SK-N-MC (cell line): Measurements from ENCODE around the gene MYBBP1A.

Source experiments
- DNase-seq: peaks from one replicate; pipeline ENCODE4 v3.0.0-alpha.2; 2011; ENCODE audit warnings: low read depth, low spot score
- H3K27ac ChIP-seq: fragments of 200-600 bp; sonication (generic); 2 replicates; pipeline ENCODE4 v1.5.1; 2016; ENCODE audit warnings: mixed run types
- H3K36me3 ChIP-seq: fragments of 200-600 bp; sonication (generic); 2 replicates; pipeline ENCODE4 v1.6.1; 2017; ENCODE audit warnings: antibody characterized with exemption, low read length, mixed read lengths; ENCODE audit not compliant: insufficient read depth
- H3K4me3 ChIP-seq: fragments of 200-600 bp; sonication (generic); 2 replicates; pipeline ENCODE4 v1.5.1; 2016
- H3K9ac ChIP-seq: fragments of 200-600 bp; sonication (generic); 2 replicates; pipeline ENCODE4 v1.8.0; 2017; ENCODE audit warnings: mixed run types, mixed read lengths; ENCODE audit not compliant: insufficient read length
- H3K9me3 ChIP-seq: fragments of 200-600 bp; sonication (generic); 2 replicates; pipeline ENCODE4 v1.6.1; 2017; ENCODE audit warnings: low read depth, mild to moderate bottlenecking, antibody characterized with exemption, low read length, moderate library complexity, mixed read lengths
- EZH2 ChIP-seq: fragments of 200-600 bp; sonication (generic); IDR thresholded peaks from one replicate; pipeline ENCODE4 v1.6.1; 2017; ENCODE audit warnings: antibody characterized with exemption
- FOXP2 ChIP-seq: optimal IDR thresholded peaks from 2 replicates; pipeline ENCODE3; 2011; ENCODE audit warnings: mild to moderate bottlenecking, moderate library complexity; ENCODE audit not compliant: insufficient read depth; ENCODE audit errors: extremely low read length, control extremely low read depth
- POLR2AphosphoS5 ChIP-seq: IDR thresholded peaks from 2 replicates; pipeline ENCODE4 v1.6.1; 2012; ENCODE audit warnings: mild to moderate bottlenecking, low read depth, low read length, borderline replicate concordance

The MYBBP1A gene

DNA sequence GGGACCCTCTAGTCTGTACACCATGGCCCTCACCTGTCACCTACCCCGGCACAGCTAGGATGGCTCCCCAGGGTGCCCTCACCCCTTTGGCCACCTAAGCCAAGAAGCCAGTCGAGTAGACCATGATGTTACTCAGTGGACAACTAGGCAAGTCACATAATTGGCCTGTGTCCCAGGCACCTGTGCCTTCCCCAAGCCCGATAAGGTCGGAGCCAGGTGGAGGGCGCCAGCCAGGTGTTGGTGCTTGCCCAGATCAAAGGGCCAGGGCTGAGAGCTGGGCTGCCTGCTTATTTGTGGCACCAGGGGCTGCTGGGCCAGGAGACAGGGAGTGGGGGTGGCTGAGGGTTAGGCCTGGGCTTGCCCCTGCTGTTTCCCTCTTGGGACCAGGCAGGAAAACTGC lies 39.7 kb downstream of the MYBBP1A start:
- H3K36me3 ChIP-seq = no peaks in the 10 kb centered on the region
- no peak overlapping the region for H3K9ac ChIP-seq
- no peaks in the 10 kb centered on the region for H3K9me3 ChIP-seq
- H3K27ac ChIP-seq = no peak overlapping the region
- H3K4me3 ChIP-seq = no peak overlapping the region
- TF ChIP-seq FOXP2 (no peak), POLR2AphosphoS5 (no peak), EZH2 (no peak)
- DNase-seq = no peak

DNA sequence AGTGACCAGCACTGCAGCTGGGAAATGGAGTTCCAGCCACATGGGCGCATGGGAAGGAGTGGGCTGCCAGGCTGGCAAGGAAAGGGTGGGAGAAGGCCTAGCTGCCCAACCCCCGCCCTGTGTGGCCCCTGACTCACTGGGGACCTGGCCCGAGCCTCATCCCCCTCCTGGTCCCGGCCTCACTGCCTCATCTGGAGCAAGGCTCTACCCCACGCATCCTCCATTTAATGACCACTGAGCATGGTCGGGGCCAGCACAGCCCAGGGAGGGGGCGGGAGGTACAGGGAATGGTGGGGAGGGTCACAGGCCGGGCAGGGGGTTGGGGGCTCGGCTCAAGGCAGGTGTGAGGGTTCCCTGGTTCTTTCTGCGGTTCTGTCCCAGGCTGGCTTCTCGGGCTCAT lies 40.4 kb downstream of the MYBBP1A start:
- Histone ChIP-seq H3K9me3 (no peaks in the 10 kb centered on the region), H3K4me3 (no peak overlapping the region), H3K36me3 (no peaks in the 10 kb centered on the region), H3K27ac (no peak overlapping the region), H3K9ac (no peak overlapping the region)
- TF ChIP-seq EZH2 (no peak), FOXP2 (no peak), POLR2AphosphoS5 (no peak)
- DNase-seq = no peak

DNA sequence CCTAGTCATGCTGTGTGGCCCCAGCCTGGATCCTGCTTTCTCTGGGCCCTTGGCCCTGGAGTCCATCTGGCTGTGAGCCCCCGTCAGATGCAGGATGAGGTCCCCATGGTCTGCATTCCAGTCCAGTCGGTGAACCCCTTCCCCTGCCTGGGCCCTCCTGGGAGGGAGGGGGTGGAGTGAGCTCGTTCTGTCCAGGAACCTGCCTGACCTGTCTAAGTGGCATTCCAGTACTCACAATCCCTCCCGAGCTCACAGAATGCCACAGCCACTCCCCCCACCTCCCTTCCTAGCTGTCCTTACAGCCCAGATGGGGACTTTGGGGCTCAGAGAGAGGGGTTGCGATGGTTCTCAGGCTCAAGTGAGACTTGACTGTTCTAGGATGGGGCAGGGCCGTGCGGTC lies 41.0 kb downstream of the MYBBP1A start:
- Histone ChIP-seq H3K9me3 (no peaks in the 10 kb centered on the region), H3K27ac (no peak overlapping the region), H3K4me3 (no peak overlapping the region), H3K9ac (no peak overlapping the region), H3K36me3 (no peaks in the 10 kb centered on the region)
- DNase-seq = no peak
- TF ChIP-seq POLR2AphosphoS5 (no peak), EZH2 (no peak), FOXP2 (no peak)

DNA sequence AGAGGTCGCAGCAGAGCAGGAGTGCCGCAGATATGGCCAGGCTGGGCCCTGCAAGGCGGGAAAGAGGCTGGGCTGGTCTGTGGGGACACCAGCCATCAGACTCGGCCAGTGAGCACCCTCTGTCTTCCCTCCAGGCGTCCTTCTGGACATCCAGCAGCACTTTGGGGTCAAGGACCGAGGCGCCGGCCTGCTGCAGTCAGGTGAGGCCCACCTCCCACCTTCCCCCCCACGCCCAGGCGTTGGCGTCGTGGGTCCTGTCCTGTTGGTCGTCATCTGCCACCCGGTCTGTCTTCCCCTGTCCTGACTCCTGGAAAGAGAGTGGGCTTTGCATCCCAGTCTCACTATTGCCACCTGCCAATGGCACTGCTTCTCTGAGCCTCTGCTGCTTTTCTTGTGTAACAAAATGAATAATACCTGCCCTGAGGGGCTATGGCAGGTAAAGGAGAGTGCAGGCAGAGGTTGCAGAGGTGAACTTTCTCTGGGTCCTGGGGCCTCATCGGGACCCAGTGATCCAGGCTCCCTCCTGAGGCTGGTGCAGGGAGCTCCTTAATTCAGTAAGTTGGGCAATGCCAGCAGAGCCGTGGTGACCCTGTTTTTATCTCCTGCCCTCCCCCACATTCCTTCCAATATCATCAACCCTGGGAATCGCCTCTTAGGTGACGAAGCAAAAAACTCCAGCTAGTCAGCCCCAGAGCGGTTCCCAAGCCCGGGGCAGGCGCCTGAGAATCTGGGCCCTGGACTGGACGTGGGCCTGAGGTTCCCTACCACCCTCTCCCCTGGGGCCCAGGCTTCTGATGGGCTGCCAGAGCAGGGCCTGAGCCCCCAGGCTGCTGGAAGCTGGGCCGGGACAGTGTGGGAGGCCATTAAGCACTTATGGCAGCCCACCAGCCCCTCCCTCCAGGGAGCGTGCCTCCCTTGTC lies 41.8 kb downstream of the MYBBP1A start:
- Histone ChIP-seq H3K4me3 (no peak overlapping the region), H3K36me3 (no peaks in the 10 kb centered on the region), H3K9ac (no peak overlapping the region), H3K27ac (no peak overlapping the region), H3K9me3 (no peaks in the 10 kb centered on the region)
- TF ChIP-seq FOXP2 (no peak), POLR2AphosphoS5 (no peak), EZH2 (no peak)
- DNase-seq = no peak

DNA sequence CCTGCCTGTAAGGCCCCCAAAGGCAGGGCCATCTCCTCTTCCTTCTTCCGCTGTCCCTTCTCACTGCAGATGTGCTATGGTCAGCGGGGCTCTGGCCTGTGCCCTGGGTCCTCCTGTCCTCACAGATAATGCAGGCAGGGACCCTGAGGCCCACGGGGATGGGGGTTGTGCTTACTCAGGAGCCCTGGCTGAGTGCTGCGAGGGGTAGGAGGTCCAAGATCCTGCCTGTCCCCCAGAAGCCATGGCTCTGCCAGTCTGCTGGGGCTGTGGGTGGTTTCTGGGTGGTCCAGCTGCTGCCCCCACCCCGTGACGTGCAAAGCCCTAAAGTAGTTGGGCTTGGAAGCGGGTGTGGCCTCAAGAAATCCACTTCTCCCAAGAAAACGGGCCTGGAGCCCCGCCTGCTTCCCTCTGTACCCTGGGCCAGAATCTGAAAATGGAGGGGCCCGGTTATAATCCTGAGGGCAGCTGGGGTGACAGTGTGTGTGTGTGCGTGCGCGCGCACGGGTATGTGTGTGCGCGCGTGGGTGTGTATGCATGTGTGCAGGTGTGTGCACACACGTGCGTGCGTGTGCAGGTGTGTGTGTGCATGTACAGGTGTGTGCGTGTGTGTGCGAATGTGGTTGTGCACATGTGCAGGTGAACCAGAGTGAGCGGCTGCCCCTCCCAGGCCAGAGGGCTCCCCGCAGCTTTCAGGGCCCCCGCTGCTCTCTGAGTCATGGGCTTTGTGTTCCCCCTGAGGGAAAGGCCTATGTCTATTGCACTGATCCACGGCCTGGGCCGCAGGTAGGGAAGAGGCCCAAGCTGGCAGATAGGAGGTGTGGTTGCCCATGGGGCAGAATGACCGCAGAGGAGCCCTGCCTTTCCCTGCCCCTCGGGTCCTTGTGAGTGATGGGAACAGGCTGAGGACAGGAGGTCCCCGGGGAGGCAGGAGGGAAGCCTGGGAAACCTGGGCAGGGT lies 42.8 kb downstream of the MYBBP1A start:
- Histone ChIP-seq H3K4me3 (no peak overlapping the region), H3K9ac (no peak overlapping the region), H3K36me3 (no peaks in the 10 kb centered on the region), H3K27ac (no peak overlapping the region), H3K9me3 (no peaks in the 10 kb centered on the region)
- no peak for TF ChIP-seq POLR2AphosphoS5
- no peak for TF ChIP-seq FOXP2
- TF ChIP-seq EZH2 = no peak
- no peak for DNase-seq

DNA sequence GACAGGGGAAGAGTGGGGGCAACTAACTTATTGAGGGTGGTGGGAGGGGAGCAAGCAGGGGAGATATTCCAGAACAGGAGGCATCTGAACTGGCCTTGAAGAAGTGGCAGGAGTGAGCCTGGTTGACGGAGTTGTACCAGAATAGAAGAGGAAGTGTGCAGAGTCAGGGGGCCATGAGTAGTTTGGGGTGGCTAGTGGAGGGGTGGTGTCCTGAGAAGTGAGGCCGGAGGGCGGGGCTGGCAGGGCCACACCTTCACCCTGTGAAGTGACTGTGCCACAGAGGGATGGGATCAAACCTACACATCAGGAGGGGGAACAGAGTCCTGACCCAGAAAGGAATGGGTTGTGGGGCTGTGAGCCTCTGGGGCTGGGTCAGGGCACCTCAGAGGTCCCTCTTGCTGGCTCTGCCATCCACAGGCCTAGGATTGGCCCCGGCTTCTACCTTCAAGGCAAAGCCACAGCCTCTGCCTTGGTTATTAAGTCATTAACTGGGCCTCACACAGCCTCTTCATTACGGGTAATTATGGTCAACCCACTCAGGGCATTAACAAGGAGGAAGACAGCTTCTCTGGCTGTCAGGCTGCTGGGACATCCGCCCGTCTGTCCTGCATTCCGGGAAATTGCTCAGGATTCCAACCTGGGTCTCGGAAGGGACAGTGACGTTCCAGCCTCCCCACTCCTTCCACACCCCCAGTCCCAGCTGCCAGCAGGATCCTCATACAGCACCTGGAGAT lies 43.8 kb downstream of the MYBBP1A start:
- no peak overlapping the region for H3K4me3 ChIP-seq
- no peak for TF ChIP-seq FOXP2
- TF ChIP-seq POLR2AphosphoS5 = no peak
- no peak for TF ChIP-seq EZH2
- no peak overlapping the region for H3K9ac ChIP-seq
- no peak overlapping the region for H3K27ac ChIP-seq
- no peaks in the 10 kb centered on the region for H3K9me3 ChIP-seq
- DNase-seq = no peak
- H3K36me3 ChIP-seq = no peaks in the 10 kb centered on the region

DNA sequence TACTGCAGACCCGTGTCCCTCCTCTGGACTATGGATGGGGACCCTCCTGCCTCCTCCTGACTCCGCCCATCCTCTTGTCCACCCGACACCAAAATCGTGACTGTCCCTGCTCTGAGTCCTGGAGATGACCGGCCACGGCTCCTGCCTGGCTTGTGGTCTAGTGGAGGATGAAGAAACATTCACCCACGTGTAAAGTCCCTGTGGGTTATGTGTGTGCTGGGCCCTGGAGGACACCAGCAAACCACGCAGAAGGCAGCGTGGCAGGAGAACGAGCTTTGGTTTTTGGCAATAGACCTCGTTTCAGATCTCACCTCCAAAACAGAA lies 44.6 kb downstream of the MYBBP1A start:
- no peak for TF ChIP-seq FOXP2
- no peak for TF ChIP-seq POLR2AphosphoS5
- TF ChIP-seq EZH2 = no peak
- H3K27ac ChIP-seq = no peak overlapping the region
- H3K9me3 ChIP-seq = no peaks in the 10 kb centered on the region
- H3K4me3 ChIP-seq = no peak overlapping the region
- no peaks in the 10 kb centered on the region for H3K36me3 ChIP-seq
- no peak overlapping the region for H3K9ac ChIP-seq
- no peak for DNase-seq

DNA sequence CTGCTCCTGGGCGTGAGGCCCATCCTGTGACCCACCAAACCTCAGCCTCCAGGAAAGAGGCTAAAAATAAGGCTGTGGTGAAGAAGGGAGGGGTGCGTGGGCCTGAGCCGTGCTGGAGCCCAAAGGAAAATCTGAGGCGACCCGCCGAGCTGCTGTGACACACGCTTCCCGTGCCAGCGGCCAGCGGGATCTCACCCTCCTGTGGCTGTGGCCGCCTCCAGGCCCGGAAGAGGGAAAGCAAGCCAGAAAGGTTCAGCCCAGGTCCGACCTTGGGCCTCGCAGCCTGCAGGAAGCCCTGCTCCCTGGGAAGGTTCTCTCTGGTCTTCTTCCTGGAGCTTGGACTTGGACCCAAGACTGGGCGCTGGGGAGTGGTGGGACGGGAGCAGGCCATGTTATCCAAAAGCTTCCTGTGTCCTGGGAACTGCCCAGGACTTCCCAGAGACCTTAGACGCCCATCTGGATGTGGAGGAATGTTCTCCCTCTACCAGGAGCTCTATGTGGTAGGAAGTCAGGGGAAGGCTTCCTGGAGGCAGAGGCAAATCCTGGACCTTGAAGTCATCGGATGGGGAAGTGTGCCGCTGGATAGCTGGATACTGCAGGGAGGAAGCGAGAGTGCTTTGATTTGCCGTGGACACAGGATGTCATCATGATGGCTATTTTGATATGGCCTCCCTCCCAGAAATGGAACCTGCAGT lies 45.1 kb downstream of the MYBBP1A start:
- Histone ChIP-seq H3K36me3 (no peaks in the 10 kb centered on the region), H3K9ac (no peak overlapping the region), H3K27ac (no peak overlapping the region), H3K9me3 (no peaks in the 10 kb centered on the region), H3K4me3 (no peak overlapping the region)
- DNase-seq = no peak
- no peak for TF ChIP-seq POLR2AphosphoS5
- TF ChIP-seq FOXP2 = no peak
- TF ChIP-seq EZH2 = no peak
